ENCODE measurements around the gene PLEKHG4.

The PLEKHG4 gene

GRCh38 chr16:67286441-67287235 is 7.3 kb downstream of the PLEKHG4 start:
- no peaks in the 10 kb centered on the region for H3K27me3 ChIP-seq (replicated peaks)
- DNase-seq, result no peak
- in situ Hi-C loops (cut with HindIII; ENCODE audit: low pct_ligation_motif_present, low sequenced_read_pairs), result no loop called here
- no peak overlapping the region for H3K27ac ChIP-seq
- no peaks in the 10 kb centered on the region for H3K36me3 ChIP-seq (replicated peaks)
- H3K4me3 ChIP-seq (ENCODE audit: low read depth, low read length), result no peak overlapping the region
- TF ChIP-seq, protein P1, sequence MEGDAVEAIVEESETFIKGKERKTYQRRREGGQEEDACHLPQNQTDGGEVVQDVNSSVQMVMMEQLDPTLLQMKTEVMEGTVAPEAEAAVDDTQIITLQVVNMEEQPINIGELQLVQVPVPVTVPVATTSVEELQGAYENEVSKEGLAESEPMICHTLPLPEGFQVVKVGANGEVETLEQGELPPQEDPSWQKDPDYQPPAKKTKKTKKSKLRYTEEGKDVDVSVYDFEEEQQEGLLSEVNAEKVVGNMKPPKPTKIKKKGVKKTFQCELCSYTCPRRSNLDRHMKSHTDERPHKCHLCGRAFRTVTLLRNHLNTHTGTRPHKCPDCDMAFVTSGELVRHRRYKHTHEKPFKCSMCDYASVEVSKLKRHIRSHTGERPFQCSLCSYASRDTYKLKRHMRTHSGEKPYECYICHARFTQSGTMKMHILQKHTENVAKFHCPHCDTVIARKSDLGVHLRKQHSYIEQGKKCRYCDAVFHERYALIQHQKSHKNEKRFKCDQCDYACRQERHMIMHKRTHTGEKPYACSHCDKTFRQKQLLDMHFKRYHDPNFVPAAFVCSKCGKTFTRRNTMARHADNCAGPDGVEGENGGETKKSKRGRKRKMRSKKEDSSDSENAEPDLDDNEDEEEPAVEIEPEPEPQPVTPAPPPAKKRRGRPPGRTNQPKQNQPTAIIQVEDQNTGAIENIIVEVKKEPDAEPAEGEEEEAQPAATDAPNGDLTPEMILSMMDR (IDR thresholded peaks at IDR 0.05; ENCODE audit: low read depth, low read length, missing control alignments), result no peak

- TF ChIP-seq, protein P1 (IDR thresholded peaks at IDR 0.05; ENCODE audit: low read depth, low read length, missing control alignments), result no peak
- DNase-seq, result no peak
- in situ Hi-C loops (cut with HindIII; ENCODE audit: low pct_ligation_motif_present, low sequenced_read_pairs), result no loop called here
- no peak overlapping the region for H3K27ac ChIP-seq
- H3K27me3 ChIP-seq (replicated peaks), result no peaks in the 10 kb centered on the region
- no peaks in the 10 kb centered on the region for H3K36me3 ChIP-seq (replicated peaks)
- no peak overlapping the region for H3K4me3 ChIP-seq (ENCODE audit: low read depth, low read length)
These were observed 8.6 kb downstream of the PLEKHG4 start for GRCh38 chr16:67287960-67288359.

- no peak for DNase-seq
- Histone ChIP-seq H3K36me3 (replicated peaks) (no peaks in the 10 kb centered on the region), H3K27ac (no peak overlapping the region), H3K4me3 (ENCODE audit: low read depth, low read length) (no peak overlapping the region), H3K27me3 (replicated peaks) (peaks cover 5% of the 10 kb centered on the region)
- TF ChIP-seq, protein P1 (IDR thresholded peaks at IDR 0.05; ENCODE audit: low read depth, low read length, missing control alignments), result no peak
- in situ Hi-C loops (cut with HindIII; ENCODE audit: low pct_ligation_motif_present, low sequenced_read_pairs), result no loop called here
These were observed 12.1 kb downstream of the PLEKHG4 start for GRCh38 chr16:67291461-67291860.

- TF ChIP-seq, protein P1 (IDR thresholded peaks at IDR 0.05; ENCODE audit: low read depth, low read length, missing control alignments), result no peak
- H3K36me3 ChIP-seq (replicated peaks), result no peaks in the 10 kb centered on the region
- in situ Hi-C loops (cut with HindIII; ENCODE audit: low pct_ligation_motif_present, low sequenced_read_pairs), result no loop called here
- H3K27ac ChIP-seq, result no peak overlapping the region
- DNase-seq, result no peak
- H3K4me3 ChIP-seq (ENCODE audit: low read depth, low read length), result no peak overlapping the region
- peaks cover 5% of the 10 kb centered on the region for H3K27me3 ChIP-seq (replicated peaks)
These were observed 14.9 kb downstream of the PLEKHG4 start for GRCh38 chr16:67294171-67294757.

- no peak overlapping the region for H3K4me3 ChIP-seq (ENCODE audit: low read depth, low read length)
- H3K27ac ChIP-seq, result no peak overlapping the region
- in situ Hi-C loops (cut with HindIII; ENCODE audit: low pct_ligation_motif_present, low sequenced_read_pairs), result no loop called here
- DNase-seq, result no peak
- no peaks in the 10 kb centered on the region for H3K36me3 ChIP-seq (replicated peaks)
- peaks cover 5% of the 10 kb centered on the region for H3K27me3 ChIP-seq (replicated peaks)
- TF ChIP-seq, protein P1 (IDR thresholded peaks at IDR 0.05; ENCODE audit: low read depth, low read length, missing control alignments), result no peak
These were observed 15.6 kb downstream of the PLEKHG4 start for GRCh38 chr16:67294938-67295361.

Measured in brain microvascular endothelial cell (primary cell).